AG09309 (cell line): ENCODE data around the gene NUDT6.

Source experiments
- DNase-seq: peaks from one replicate; pipeline ENCODE4 v3.0.0-alpha.2; 2010; ENCODE audit warnings: low read depth
- H3K4me3 ChIP-seq: 2 replicates; pipeline ENCODE4 v1.5.1; 2011; ENCODE audit warnings: mild to moderate bottlenecking, low read depth, low read length, moderate library complexity; ENCODE audit not compliant: control insufficient read depth
- TF ChIP-seq, protein P1 (sequence below): IDR thresholded peaks from 2 replicates; pipeline ENCODE4 v1.5.1; 2011; ENCODE audit warnings: mild to moderate bottlenecking, low read depth, low read length, inconsistent platforms; ENCODE audit not compliant: insufficient read depth, control insufficient read depth; ENCODE audit errors: missing control alignments

NUDT6 gene

DNA sequence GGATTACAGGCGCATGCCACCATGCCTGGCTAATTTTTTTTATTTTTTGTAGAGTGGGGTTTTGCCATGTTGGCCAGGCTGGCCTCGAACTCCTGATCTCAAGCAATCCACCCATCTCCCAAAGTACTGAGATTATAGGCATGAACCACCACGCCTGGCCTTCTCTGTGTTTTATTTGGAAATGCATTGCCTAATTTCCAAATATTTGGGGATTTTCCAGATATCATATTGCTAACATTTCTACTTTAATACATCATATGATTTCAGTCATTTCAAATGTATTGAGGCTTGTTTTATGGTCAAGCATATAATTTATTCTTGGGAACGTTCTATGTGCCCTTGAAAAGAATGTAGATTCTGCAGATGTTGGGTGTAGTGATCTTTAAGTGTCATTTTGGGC is 57.0 kb downstream of the NUDT6 start:
- no peak overlapping the region for H3K4me3 ChIP-seq
- no peak for DNase-seq
- TF ChIP-seq, protein P1, sequence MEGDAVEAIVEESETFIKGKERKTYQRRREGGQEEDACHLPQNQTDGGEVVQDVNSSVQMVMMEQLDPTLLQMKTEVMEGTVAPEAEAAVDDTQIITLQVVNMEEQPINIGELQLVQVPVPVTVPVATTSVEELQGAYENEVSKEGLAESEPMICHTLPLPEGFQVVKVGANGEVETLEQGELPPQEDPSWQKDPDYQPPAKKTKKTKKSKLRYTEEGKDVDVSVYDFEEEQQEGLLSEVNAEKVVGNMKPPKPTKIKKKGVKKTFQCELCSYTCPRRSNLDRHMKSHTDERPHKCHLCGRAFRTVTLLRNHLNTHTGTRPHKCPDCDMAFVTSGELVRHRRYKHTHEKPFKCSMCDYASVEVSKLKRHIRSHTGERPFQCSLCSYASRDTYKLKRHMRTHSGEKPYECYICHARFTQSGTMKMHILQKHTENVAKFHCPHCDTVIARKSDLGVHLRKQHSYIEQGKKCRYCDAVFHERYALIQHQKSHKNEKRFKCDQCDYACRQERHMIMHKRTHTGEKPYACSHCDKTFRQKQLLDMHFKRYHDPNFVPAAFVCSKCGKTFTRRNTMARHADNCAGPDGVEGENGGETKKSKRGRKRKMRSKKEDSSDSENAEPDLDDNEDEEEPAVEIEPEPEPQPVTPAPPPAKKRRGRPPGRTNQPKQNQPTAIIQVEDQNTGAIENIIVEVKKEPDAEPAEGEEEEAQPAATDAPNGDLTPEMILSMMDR, result no peak

DNA sequence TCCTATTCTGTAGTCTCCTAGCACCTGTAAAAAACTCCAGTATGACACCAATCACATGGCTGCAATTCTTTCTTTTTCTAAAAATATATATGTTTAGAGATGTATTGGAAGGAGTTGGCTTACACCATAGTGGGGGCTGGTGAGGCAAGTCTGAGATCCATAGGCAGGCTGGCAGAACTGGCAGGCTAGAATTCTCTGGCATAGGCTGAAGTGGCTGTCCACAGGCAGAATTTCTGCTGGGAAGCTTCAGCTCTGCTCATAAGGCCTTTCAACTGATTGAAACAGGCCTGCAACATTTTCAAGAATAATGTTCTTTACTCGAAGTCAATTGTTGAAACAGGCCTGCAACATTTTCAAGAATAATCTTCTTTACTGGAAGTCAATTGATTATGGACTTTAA is 58.8 kb downstream of the NUDT6 start:
- H3K4me3 ChIP-seq, result no peak overlapping the region
- TF ChIP-seq, protein P1, result no peak
- DNase-seq, result no peak

- TF ChIP-seq, protein P1, result no peak
- no peak overlapping the region for H3K4me3 ChIP-seq
- no peak for DNase-seq
Observed at GRCh38 chr4:122861172-122861943, 61.0 kb downstream of the NUDT6 start.

DNA sequence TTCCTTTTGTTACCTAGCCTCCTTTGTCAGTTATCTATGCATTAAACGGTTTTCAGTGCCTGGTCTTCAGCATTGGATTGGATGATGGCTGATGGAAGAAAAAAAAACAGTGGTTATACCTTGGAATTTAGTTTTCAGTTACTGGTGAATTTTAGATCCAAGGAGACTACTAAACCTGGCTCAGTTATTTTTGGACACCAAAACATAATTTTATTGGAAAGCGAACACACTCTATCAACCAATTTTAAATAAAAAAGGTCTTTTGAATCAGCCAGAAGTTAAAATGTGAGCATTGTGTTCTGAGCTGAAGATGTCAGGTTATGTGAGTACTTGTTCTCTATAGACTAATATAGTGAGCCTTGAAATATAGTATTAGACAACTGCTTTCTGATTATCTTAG is 63.7 kb downstream of the NUDT6 start:
- DNase-seq, result no peak
- H3K4me3 ChIP-seq, result no peak overlapping the region
- TF ChIP-seq, protein P1, result no peak

DNA sequence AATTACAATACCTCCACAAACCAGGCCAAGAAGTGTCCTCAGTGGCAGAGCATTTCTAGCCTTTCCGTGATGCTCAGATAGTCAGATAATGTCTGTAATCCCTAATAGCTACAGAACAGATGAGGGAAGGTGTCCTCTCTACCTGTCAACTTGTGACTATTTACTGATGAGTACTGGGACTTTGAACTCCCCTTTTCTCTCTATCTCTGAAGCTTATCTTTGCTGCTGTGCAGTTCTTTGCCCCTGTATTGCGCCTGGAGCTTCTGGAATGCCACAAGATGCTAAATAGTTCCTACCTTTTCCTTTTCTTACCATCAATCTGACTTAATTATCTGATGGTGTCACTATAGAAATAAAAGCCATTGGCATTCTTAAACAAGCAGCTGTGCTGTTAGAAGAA is 65.2 kb downstream of the NUDT6 start:
- H3K4me3 ChIP-seq, result no peak overlapping the region
- no peak for DNase-seq
- TF ChIP-seq, protein P1, result no peak

DNA sequence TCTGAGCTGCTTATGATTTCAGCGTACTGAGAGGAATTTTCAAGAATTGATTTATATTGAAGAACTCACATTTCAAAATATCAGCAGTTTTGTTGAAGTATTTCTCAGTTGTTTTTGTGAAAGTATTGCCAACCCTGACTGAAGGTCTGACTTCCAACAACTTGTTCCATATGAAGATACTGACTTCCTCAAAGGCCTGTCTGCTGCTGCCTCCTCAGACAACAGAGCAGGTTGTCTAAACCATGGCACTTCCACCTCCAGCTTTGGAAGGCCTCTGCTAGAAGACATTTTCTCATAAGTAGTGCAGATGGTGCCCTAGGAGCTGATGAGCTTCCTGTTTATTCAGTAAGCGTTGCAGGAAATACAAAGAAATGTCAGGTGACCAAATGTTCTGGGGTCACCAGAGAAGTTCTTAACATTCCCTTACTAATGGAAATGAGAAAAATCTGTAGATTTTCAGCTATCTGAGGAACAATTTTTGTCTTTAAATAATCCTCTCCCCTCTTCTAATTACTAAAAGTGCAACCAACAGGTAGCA is 67.0 kb downstream of the NUDT6 start:
- TF ChIP-seq, protein P1, result no peak
- H3K4me3 ChIP-seq, result no peak overlapping the region
- DNase-seq, result no peak
